MM.1S (cell line): Measurements from ENCODE around the gene WNT8B.

Source experiments
- DNase-seq: peaks from one replicate; pipeline ENCODE4 v3.0.0-alpha.2; 2015
- H2AFZ ChIP-seq: fragments of 300-600 bp; sonication (generic); 2 replicates; pipeline ENCODE4 v1.6.0; 2016; ENCODE audit warnings: antibody characterized with exemption, low read length
- H3F3A ChIP-seq: fragments of 300-600 bp; sonication (generic); 2 replicates; pipeline ENCODE4 v1.6.1; 2016; ENCODE audit warnings: mild to moderate bottlenecking, antibody characterized with exemption, low read length, moderate library complexity, mixed read lengths; ENCODE audit not compliant: insufficient read depth
- H3K27ac ChIP-seq: fragments of 300-600 bp; sonication (generic); 2 replicates; pipeline ENCODE4 v1.5.1; 2016; ENCODE audit warnings: mild to moderate bottlenecking, low read length
- H3K27me3 ChIP-seq: fragments of 300-600 bp; sonication (generic); replicated peaks from 2 replicates; pipeline ENCODE4 v1.6.0; 2016; ENCODE audit warnings: low read length; ENCODE audit not compliant: insufficient read depth
- H3K36me3 ChIP-seq: fragments of 300-600 bp; sonication (generic); replicated peaks from 2 replicates; pipeline ENCODE4 v1.6.1; 2016; ENCODE audit warnings: mild to moderate bottlenecking, low read length, mixed read lengths; ENCODE audit not compliant: insufficient read depth
- H3K4me1 ChIP-seq: fragments of 300-600 bp; sonication (generic); 2 replicates; pipeline ENCODE4 v1.6.1; 2016; ENCODE audit warnings: low read length, mixed read lengths
- H3K4me2 ChIP-seq: fragments of 300-600 bp; sonication (generic); 2 replicates; pipeline ENCODE4 v1.6.0; 2016; ENCODE audit warnings: low read depth, low read length
- H3K4me3 ChIP-seq: fragments of 300-600 bp; sonication (generic); 2 replicates; pipeline ENCODE4 v1.5.1; 2016; ENCODE audit warnings: low read length, mixed read lengths
- H3K79me2 ChIP-seq: fragments of 300-600 bp; sonication (generic); 2 replicates; pipeline ENCODE4 v1.6.1; 2016; ENCODE audit warnings: mixed run types, low read length, mixed read lengths
- H3K9ac ChIP-seq: fragments of 300-600 bp; sonication (generic); 2 replicates; pipeline ENCODE4 v1.6.1; 2016; ENCODE audit warnings: low read length, mixed read lengths
- H3K9me2 ChIP-seq: fragments of 300-600 bp; sonication (generic); replicated peaks from 2 replicates; pipeline ENCODE4 v1.6.1; 2016; ENCODE audit warnings: mild to moderate bottlenecking, low read length, mixed read lengths; ENCODE audit not compliant: insufficient read depth
- H3K9me3 ChIP-seq: fragments of 300-600 bp; sonication (generic); replicated peaks from 2 replicates; pipeline ENCODE4 v1.6.1; 2016; ENCODE audit warnings: mild to moderate bottlenecking, low read length, mixed read lengths; ENCODE audit not compliant: insufficient read depth
- H4K20me1 ChIP-seq: fragments of 300-600 bp; sonication (generic); 2 replicates; pipeline ENCODE4 v1.6.1; 2016; ENCODE audit warnings: mild to moderate bottlenecking, low read length, moderate library complexity, mixed read lengths; ENCODE audit not compliant: insufficient read depth
- CTCF ChIP-seq: fragments of 300-600 bp; sonication (generic); IDR thresholded peaks from 2 replicates; pipeline ENCODE4 v1.5.1; 2016; ENCODE audit warnings: antibody characterized with exemption, low read length, mixed read lengths
- EZH2 ChIP-seq: fragments of 300-600 bp; sonication (generic); optimal IDR thresholded peaks from 2 replicates; pipeline ENCODE3; 2017; ENCODE audit warnings: low read depth, mild to moderate bottlenecking, antibody characterized with exemption, low read length, mixed read lengths
- EZH2phosphoT487 ChIP-seq: fragments of 300-600 bp; sonication (generic); IDR thresholded peaks from 2 replicates; pipeline ENCODE4 v1.6.1; 2018; ENCODE audit warnings: antibody characterized with exemption, low read length

Gene WNT8B

DNA sequence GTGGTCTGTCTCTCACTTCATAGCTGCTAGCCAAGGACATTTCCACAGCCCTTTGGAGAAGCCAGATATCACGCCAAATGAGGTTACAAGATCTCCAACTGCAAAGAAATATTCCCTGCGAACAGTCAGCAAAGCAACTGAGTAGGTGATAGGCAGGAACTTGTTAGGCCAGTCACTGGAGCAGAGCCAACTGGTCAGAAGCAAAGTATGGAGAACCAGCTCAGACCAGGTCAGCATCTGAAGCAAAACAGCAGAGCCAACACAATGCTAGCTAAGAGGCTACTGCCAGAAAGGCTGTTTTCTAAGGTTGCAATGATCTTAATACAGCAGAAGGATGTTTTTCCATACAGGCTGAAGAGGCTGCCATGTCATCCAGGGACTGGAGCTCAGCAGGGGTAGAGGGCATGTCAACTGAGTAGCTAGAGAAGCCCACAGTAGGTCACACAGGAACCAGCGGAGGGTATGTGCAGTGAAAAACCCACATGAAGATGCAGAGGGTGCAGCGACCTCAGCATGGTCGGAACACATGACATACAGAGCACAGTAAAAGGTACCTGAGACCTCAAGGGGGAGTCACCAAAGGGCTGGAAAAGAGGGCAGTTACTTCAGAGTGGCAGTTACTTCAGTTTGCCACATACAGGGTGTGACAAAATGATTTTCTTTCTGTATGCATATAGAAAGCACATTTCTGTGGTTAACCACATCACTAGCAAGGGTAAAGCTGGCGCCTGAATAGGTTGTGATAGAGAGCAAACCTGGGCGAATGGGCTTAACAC lies 47.9 kb downstream of the WNT8B start:
- Histone ChIP-seq H2AFZ (no peak overlapping the region), H3K4me3 (no peak overlapping the region), H3K4me1 (peaks cover 25% of the 10 kb centered on the region), H4K20me1 (no peaks in the 10 kb centered on the region), H3K9ac (no peak overlapping the region), H3K9me3 (no peaks in the 10 kb centered on the region), H3K79me2 (no peaks in the 10 kb centered on the region), H3K36me3 (no peaks in the 10 kb centered on the region), H3K9me2 (no peaks in the 10 kb centered on the region), H3K27ac (peak overlapping the region; percentile 12; the same call in 1 of the 2 replicates), H3K4me2 (peak overlapping the region; percentile 25), H3K27me3 (peaks cover 16% of the 10 kb centered on the region; the same call in 1 of the 2 replicates), H3F3A (peaks cover 13% of the 10 kb centered on the region)
- peak; percentile 95 for DNase-seq
- peak; percentile 19; the same call in 1 of the 2 replicates for TF ChIP-seq CTCF
- TF ChIP-seq EZH2phosphoT487: no peak
- no peak for TF ChIP-seq EZH2

GRCh38 chr10:100515612-100516011 lies 52.8 kb downstream of the WNT8B start:
- peaks cover 16% of the 10 kb centered on the region for H3F3A ChIP-seq
- H3K27me3 ChIP-seq: peaks cover 13% of the 10 kb centered on the region; the same call in 1 of the 2 replicates
- TF ChIP-seq CTCF: no peak
- no peak for TF ChIP-seq EZH2
- TF ChIP-seq EZH2phosphoT487: no peak
- H3K9me3 ChIP-seq: no peaks in the 10 kb centered on the region
- no peak overlapping the region for H3K9ac ChIP-seq
- no peak overlapping the region for H2AFZ ChIP-seq
- H3K4me1 ChIP-seq: peaks cover 24% of the 10 kb centered on the region
- H3K36me3 ChIP-seq: no peaks in the 10 kb centered on the region
- H3K79me2 ChIP-seq: no peaks in the 10 kb centered on the region
- no peak overlapping the region for H3K4me2 ChIP-seq
- no peak for DNase-seq
- no peaks in the 10 kb centered on the region for H4K20me1 ChIP-seq
- no peak overlapping the region for H3K27ac ChIP-seq
- no peak overlapping the region for H3K4me3 ChIP-seq
- no peaks in the 10 kb centered on the region for H3K9me2 ChIP-seq

DNA sequence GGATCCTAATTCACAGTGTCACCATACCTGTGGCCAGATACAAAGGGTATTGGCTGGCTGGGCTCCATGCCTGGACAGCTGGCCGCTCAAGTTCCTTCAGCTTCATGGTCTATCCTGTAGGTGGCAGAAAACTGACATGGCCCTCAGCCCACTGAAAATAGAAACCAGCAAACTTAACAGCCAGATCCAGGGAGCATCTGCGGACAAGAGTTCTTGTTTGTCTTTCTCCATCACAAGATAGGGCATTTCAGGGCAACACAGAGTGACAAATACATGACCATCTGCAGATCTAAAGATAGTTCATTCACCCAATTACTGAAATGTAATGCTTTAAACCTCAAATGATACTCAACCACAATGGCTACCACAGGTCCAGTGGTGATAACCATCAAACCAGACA lies 54.0 kb downstream of the WNT8B start:
- H2AFZ ChIP-seq: no peak overlapping the region
- no peaks in the 10 kb centered on the region for H4K20me1 ChIP-seq
- no peaks in the 10 kb centered on the region for H3K79me2 ChIP-seq
- no peak overlapping the region for H3K4me3 ChIP-seq
- 0 out of 2 replicates have a peak, but pooled peaks cover 4% of the 10 kb centered on the region for H3F3A ChIP-seq
- TF ChIP-seq EZH2phosphoT487: no peak
- no peak for TF ChIP-seq EZH2
- peak; percentile 40 for TF ChIP-seq CTCF
- no peak overlapping the region for H3K4me2 ChIP-seq
- peak; percentile 25 for DNase-seq
- H3K27me3 ChIP-seq: peaks cover 10% of the 10 kb centered on the region; the same call in 1 of the 2 replicates
- H3K27ac ChIP-seq: no peak overlapping the region
- H3K9ac ChIP-seq: no peak overlapping the region
- peaks cover 11% of the 10 kb centered on the region for H3K4me1 ChIP-seq
- H3K36me3 ChIP-seq: no peaks in the 10 kb centered on the region
- no peaks in the 10 kb centered on the region for H3K9me2 ChIP-seq
- no peaks in the 10 kb centered on the region for H3K9me3 ChIP-seq
